Left kidney (tissue), 8 donors: ENCODE measurements around the gene DISP1. TPM values are rescaled to one million over a fixed set of nuclear protein-coding genes. Genes with fewer than 3 reads are reported as not detected.
A peak's percentile ranks its signal among the peaks of the same experiment; 100 is the strongest.

Experiments
- DNase-seq: peaks from one replicate; pipeline ENCODE4 v3.0.0-alpha.2; 2013
- long read RNA-seq, 8 donors: transcript quantifications; one replicate each; lab custom pipeline, GENCODE V29; 2026
- polyA plus RNA-seq: library from polyadenylated mRNA; unstranded; fragments of 120-200 nt; gene quantifications from one replicate; pipeline ENCODE4 v1.2.1, GENCODE V29; 2013; ENCODE audit not compliant: insufficient read length

The DISP1 gene
- 17.2 TPM for polyA plus RNA-seq
- long read RNA-seq, donor 1, full-length matches to known transcripts, result 1 of 13 reads
- long read RNA-seq, donor 1, partial matches to known transcripts, result 12 of 13 reads
- long read RNA-seq, donor 1, other reads (novel, unspliced or antisense), result 0 of 13 reads
- long read RNA-seq, donor 2, partial matches to known transcripts, result 0 of 1 reads
- long read RNA-seq, donor 2, other reads (novel, unspliced or antisense), result 0 of 1 reads
- long read RNA-seq, donor 3, result 0 reads
- long read RNA-seq, donor 4, result 0 reads
- long read RNA-seq, donor 5, full-length matches to known transcripts, result 1 of 1 reads
- long read RNA-seq, donor 5, partial matches to known transcripts, result 0 of 1 reads
- long read RNA-seq, donor 5, other reads (novel, unspliced or antisense), result 0 of 1 reads
- long read RNA-seq, donor 6, result 0 reads
- long read RNA-seq, donor 7, partial matches to known transcripts, result 0 of 1 reads
- long read RNA-seq, donor 7, other reads (novel, unspliced or antisense), result 0 of 1 reads
- long read RNA-seq, donor 8, result 0 reads

GRCh38 chr1:222814536-222815439 is at the start of gene DISP1:
Gene DISP1, plus strand, starts transcription at chr1:222815039. Its CDS starts 127,785 bp downstream, at chr1:222942824.
- DNase-seq, result peak; percentile 70

- DNase-seq, result no peak
These were observed 47.7 kb upstream of the DISP1 start for GRCh38 chr1:222767152-222767571.

- DNase-seq, result no peak
These were observed 46.2 kb upstream of the DISP1 start for GRCh38 chr1:222768592-222768991.

GRCh38 chr1:222769181-222769580 is 45.7 kb upstream of the DISP1 start:
- no peak for DNase-seq

- no peak for DNase-seq
These were observed 44.7 kb upstream of the DISP1 start for GRCh38 chr1:222769971-222770620.

GRCh38 chr1:222772996-222773379 is 41.9 kb upstream of the DISP1 start:
- no peak for DNase-seq

- DNase-seq, result no peak
These were observed 37.4 kb upstream of the DISP1 start for GRCh38 chr1:222777463-222777862.

- no peak for DNase-seq
These were observed 36.9 kb upstream of the DISP1 start for GRCh38 chr1:222777977-222778376.

GRCh38 chr1:222781251-222781650 is 33.6 kb upstream of the DISP1 start:
- DNase-seq, result no peak

GRCh38 chr1:222783051-222783450 is 31.8 kb upstream of the DISP1 start:
- no peak for DNase-seq

- DNase-seq, result no peak
These were observed 30.5 kb upstream of the DISP1 start for GRCh38 chr1:222784371-222784770.

- DNase-seq, result no peak
These were observed 29.9 kb upstream of the DISP1 start for GRCh38 chr1:222784916-222785315.

- no peak for DNase-seq
These were observed 29.3 kb upstream of the DISP1 start for GRCh38 chr1:222785529-222785928.

- peak; percentile 20 for DNase-seq
These were observed 28.7 kb upstream of the DISP1 start for GRCh38 chr1:222786121-222786520.

- no peak for DNase-seq
These were observed 27.1 kb upstream of the DISP1 start for GRCh38 chr1:222787729-222788128.

GRCh38 chr1:222788402-222789156 is 26.3 kb upstream of the DISP1 start:
- DNase-seq, result no peak

GRCh38 chr1:222790115-222790514 is 24.7 kb upstream of the DISP1 start:
- DNase-seq, result no peak

- DNase-seq, result no peak
These were observed 24.3 kb upstream of the DISP1 start for GRCh38 chr1:222790520-222790919.

GRCh38 chr1:222791006-222791710 is 23.7 kb upstream of the DISP1 start:
- no peak for DNase-seq

GRCh38 chr1:222792744-222793143 is 22.1 kb upstream of the DISP1 start:
- DNase-seq, result no peak
